GM19324 (cell line): ENCODE data around the gene CD63.

Experiments used
- ATAC-seq: cut with Tn5 transposase; IDR thresholded peaks from one replicate; pipeline ENCODE4 v1.9.1; 2021; ENCODE audit warnings: mild to moderate bottlenecking, moderate library complexity; ENCODE audit not compliant: unreplicated experiment, low FRiP score

Gene CD63

GRCh38 chr12:55693323-55694187 lies 35.3 kb downstream of the CD63 start:
- ATAC-seq: no peak

- no peak for ATAC-seq
Observed at GRCh38 chr12:55692631-55693322, 36.0 kb downstream of the CD63 start.

GRCh38 chr12:55688716-55689655 lies 39.8 kb downstream of the CD63 start:
- ATAC-seq: no peak

- ATAC-seq: no peak
Observed at GRCh38 chr12:55687746-55688145, 41.1 kb downstream of the CD63 start.

GRCh38 chr12:55686366-55687010 lies 42.3 kb downstream of the CD63 start:
- ATAC-seq: no peak

- ATAC-seq: no peak
Observed at GRCh38 chr12:55685671-55686070, 43.1 kb downstream of the CD63 start.

GRCh38 chr12:55684761-55685370 lies 43.9 kb downstream of the CD63 start:
- no peak for ATAC-seq

GRCh38 chr12:55683676-55684075 lies 45.1 kb downstream of the CD63 start:
- ATAC-seq: no peak

GRCh38 chr12:55682087-55682796 lies 46.6 kb downstream of the CD63 start:
- no peak for ATAC-seq

GRCh38 chr12:55681142-55682077 lies 47.4 kb downstream of the CD63 start:
- no peak for ATAC-seq

- no peak for ATAC-seq
Observed at GRCh38 chr12:55679691-55680090, 49.1 kb downstream of the CD63 start.

GRCh38 chr12:55676707-55677106 lies 52.1 kb downstream of the CD63 start:
- no peak for ATAC-seq

- ATAC-seq: no peak
Observed at GRCh38 chr12:55675666-55676065, 53.1 kb downstream of the CD63 start.
